ENCODE results near the gene MROH8.

DNA sequence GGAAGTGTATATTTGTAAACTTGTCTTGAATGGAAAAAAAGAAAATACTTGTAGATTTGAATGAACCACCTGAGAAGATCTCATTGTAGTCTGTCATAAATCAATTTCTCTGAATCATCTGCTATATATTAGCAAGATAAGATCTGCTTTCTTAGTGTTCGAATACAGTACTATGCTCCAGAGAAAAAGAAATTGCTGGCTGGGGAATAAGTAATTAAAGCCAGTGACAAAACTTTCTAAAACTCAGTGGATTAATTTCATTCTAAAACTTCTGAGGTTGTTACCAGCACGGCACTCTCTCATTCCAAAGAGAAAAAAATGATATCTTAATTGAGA lies 22.4 kb upstream of the MROH8 start:
- no peak for TF ChIP-seq SP1 (IDR thresholded peaks at IDR 0.05)
- TF ChIP-seq SP1 (CRISPR knock-in tag; IDR thresholded peaks at IDR 0.05): no peak
- no peak for TF ChIP-seq RAD51 (IDR thresholded peaks at IDR 0.05; ENCODE audit: borderline replicate concordance)
- TF ChIP-seq ZNF777 (CRISPR knock-in tag; IDR thresholded peaks at IDR 0.05): no peak
- TF ChIP-seq ZNF33A (CRISPR knock-in tag; IDR thresholded peaks at IDR 0.05; ENCODE audit: borderline replicate concordance): no peak
- no peak for TF ChIP-seq GRHL1 (CRISPR knock-in tag; conservative IDR thresholded peaks at IDR 0.05)
- TF ChIP-seq, protein P1, sequence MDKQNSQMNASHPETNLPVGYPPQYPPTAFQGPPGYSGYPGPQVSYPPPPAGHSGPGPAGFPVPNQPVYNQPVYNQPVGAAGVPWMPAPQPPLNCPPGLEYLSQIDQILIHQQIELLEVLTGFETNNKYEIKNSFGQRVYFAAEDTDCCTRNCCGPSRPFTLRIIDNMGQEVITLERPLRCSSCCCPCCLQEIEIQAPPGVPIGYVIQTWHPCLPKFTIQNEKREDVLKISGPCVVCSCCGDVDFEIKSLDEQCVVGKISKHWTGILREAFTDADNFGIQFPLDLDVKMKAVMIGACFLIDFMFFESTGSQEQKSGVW (CRISPR knock-in tag; IDR thresholded peaks at IDR 0.05; ENCODE audit: borderline replicate concordance): no peak
- TF ChIP-seq NFRKB (IDR thresholded peaks at IDR 0.05): no peak
- no peak for TF ChIP-seq ZNF839 (CRISPR knock-in tag; IDR thresholded peaks at IDR 0.05; ENCODE audit: borderline replicate concordance)
- no peak for TF ChIP-seq NFIC (IDR thresholded peaks at IDR 0.05; ENCODE audit: low read length)
- no peak for TF ChIP-seq CTCF (CRISPR knock-in tag; IDR thresholded peaks at IDR 0.05)
- TF ChIP-seq ZIK1 (CRISPR knock-in tag; IDR thresholded peaks at IDR 0.05; ENCODE audit: borderline replicate concordance, low read depth): no peak
- no peak for TF ChIP-seq ZFP36 (IDR thresholded peaks at IDR 0.05; ENCODE audit: borderline replicate concordance, low read depth, low read length, partially characterized antibody)
- no peak for TF ChIP-seq CEBPZ (IDR thresholded peaks at IDR 0.05; ENCODE audit: low read length)

All from HepG2 (cell line).